WERI-Rb-1 (cell line): Measurements from ENCODE around the gene CTNNA1.

Experiments used
- DNase-seq: peaks from one replicate; pipeline ENCODE4 v3.0.0-alpha.2; 2020
- H3K27ac ChIP-seq: fragments of 250-450 bp; sonication (Bioruptor Pico); 2 replicates; pipeline ENCODE4 v1.5.1; 2020; ENCODE audit warnings: mild to moderate bottlenecking, moderate library complexity
- H3K27me3 ChIP-seq: fragments of 250-450 bp; sonication (Bioruptor Pico); 2 replicates; pipeline ENCODE4 v1.5.1; 2021; ENCODE audit warnings: mild to moderate bottlenecking, low read depth, moderate library complexity; ENCODE audit not compliant: insufficient read depth, severe bottlenecking
- H3K36me3 ChIP-seq: fragments of 250-450 bp; sonication (Bioruptor Pico); 2 replicates; pipeline ENCODE4 v1.5.1; 2020; ENCODE audit warnings: mild to moderate bottlenecking, moderate library complexity
- H3K4me3 ChIP-seq: 2 replicates; pipeline ENCODE4 v1.5.1; 2011; ENCODE audit warnings: low read depth, mild to moderate bottlenecking, control low read depth, low read length
- H3K9me3 ChIP-seq: fragments of 250-450 bp; sonication (Bioruptor Pico); 2 replicates; pipeline ENCODE4 v1.5.1; 2021; ENCODE audit warnings: mild to moderate bottlenecking, moderate library complexity; ENCODE audit not compliant: severe bottlenecking
- TF ChIP-seq, protein P1 (sequence below): IDR thresholded peaks from 2 replicates; pipeline ENCODE4 v1.5.1; 2011; ENCODE audit warnings: low read depth, mild to moderate bottlenecking, control low read depth, inconsistent platforms, low read length

Gene CTNNA1

DNA sequence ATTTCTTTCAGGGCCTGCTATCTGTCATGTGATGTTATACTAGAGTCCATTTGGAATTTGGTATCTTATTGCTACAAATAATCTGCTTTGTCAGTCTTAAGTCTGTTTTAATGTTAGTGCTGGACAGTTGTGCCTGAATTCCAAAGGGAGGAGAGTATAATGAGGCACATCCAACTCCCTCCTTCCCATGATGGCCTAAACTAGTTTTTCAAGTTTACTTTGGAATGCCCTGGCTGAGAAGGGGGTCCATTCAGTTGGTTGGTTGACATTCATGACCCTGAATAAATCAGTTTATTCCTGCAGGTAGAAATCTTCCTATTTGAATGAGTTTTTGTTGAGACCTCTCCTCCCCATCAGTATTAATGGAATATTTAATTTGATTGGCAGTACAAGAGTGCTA lies 131.3 kb downstream of the CTNNA1 start:
- H3K27me3 ChIP-seq, result no peaks in the 10 kb centered on the region
- TF ChIP-seq, protein P1, sequence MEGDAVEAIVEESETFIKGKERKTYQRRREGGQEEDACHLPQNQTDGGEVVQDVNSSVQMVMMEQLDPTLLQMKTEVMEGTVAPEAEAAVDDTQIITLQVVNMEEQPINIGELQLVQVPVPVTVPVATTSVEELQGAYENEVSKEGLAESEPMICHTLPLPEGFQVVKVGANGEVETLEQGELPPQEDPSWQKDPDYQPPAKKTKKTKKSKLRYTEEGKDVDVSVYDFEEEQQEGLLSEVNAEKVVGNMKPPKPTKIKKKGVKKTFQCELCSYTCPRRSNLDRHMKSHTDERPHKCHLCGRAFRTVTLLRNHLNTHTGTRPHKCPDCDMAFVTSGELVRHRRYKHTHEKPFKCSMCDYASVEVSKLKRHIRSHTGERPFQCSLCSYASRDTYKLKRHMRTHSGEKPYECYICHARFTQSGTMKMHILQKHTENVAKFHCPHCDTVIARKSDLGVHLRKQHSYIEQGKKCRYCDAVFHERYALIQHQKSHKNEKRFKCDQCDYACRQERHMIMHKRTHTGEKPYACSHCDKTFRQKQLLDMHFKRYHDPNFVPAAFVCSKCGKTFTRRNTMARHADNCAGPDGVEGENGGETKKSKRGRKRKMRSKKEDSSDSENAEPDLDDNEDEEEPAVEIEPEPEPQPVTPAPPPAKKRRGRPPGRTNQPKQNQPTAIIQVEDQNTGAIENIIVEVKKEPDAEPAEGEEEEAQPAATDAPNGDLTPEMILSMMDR, result no peak
- peaks cover 25% of the 10 kb centered on the region for H3K36me3 ChIP-seq
- no peaks in the 10 kb centered on the region for H3K9me3 ChIP-seq
- no peak overlapping the region for H3K27ac ChIP-seq
- H3K4me3 ChIP-seq, result no peak overlapping the region
- no peak for DNase-seq

GRCh38 chr5:138889994-138890393 lies 136.8 kb downstream of the CTNNA1 start:
- H3K36me3 ChIP-seq, result peaks cover 47% of the 10 kb centered on the region
- H3K27me3 ChIP-seq, result no peaks in the 10 kb centered on the region
- no peak overlapping the region for H3K4me3 ChIP-seq
- peaks cover 9% of the 10 kb centered on the region for H3K9me3 ChIP-seq
- H3K27ac ChIP-seq, result no peak overlapping the region
- TF ChIP-seq, protein P1, result no peak
- no peak for DNase-seq

DNA sequence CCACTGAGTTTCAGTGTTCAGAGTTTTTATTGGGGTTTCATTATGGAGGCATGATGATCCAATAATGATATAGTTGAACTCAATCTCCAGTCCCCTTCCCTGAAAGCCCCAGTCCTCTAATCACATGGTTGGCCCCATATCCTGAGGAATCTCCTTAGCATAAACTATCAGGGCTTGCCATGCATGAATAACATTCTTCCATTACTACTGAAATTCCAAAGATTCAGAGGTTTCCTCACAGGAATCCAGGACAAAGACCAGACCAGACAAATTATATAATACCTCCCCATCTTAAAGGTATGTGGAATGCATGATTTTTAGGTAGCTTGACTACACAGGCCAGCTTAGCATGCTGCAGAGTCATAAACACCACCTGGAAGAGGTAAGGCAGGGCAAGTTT lies 137.4 kb downstream of the CTNNA1 start:
- TF ChIP-seq, protein P1, result no peak
- Histone ChIP-seq H3K9me3 (peaks cover 9% of the 10 kb centered on the region), H3K27ac (no peak overlapping the region), H3K36me3 (peaks cover 47% of the 10 kb centered on the region), H3K27me3 (no peaks in the 10 kb centered on the region), H3K4me3 (no peak overlapping the region)
- no peak for DNase-seq

DNA sequence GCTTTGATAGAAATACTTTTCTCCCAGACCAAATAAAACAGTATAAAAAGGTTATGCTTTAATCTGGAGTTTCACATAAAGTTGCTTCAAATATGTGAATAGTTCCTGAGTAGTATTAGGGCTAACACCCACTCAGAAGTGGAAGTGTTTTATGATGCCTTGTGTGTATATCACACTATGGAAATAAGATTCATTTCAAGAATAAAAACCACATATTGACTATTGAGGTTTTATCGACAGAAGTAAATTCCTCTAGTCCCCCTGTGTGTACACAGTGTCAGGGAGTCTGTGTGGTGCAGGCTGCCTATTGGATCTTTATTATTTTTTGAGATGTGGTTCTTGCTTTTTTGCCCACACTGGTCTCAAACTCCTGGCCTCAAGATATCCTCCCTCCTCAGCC lies 142.7 kb downstream of the CTNNA1 start:
- Histone ChIP-seq H3K4me3 (no peak overlapping the region), H3K27me3 (no peaks in the 10 kb centered on the region), H3K27ac (no peak overlapping the region), H3K36me3 (peaks cover 10% of the 10 kb centered on the region), H3K9me3 (no peaks in the 10 kb centered on the region)
- TF ChIP-seq, protein P1, result no peak
- no peak for DNase-seq

DNA sequence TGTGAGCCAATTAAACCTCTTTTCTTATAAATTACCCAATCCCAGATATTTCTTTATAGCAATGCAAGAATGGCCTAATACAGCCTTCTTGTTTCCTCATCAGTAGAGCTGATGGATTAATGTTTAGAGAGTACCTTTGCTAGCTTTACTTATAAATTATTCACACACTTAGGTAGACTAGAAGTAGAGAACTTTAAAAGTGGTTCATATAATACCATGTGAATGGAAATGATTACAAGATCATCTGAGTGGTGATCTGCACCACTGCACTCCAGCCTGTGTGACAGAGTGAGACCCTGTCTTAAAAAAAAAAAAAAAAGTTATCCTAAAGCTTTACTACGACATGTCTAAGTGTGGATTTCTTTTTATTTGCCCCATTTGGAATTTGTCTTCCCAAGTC lies 145.1 kb downstream of the CTNNA1 start:
- DNase-seq, result no peak
- TF ChIP-seq, protein P1, result no peak

DNA sequence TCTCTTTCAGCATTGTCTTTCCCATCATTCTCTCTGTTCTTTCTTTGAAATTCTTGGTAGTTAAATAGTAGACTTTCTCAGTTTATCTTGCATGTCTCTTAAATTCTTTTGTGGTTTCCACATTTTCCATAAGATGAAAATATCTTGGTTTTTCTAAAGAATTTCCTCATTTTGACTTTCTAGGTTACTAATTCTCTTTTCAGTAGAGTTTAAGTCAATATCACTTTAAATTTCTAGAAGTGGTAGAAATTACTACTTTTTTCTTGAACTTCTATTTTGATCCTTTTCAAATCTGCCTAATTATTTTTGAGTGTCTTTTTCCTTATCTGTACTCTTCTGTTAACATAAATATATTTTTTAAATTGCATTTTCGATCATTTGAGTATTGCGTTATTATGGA lies 145.5 kb downstream of the CTNNA1 start:
- DNase-seq, result no peak
- H3K36me3 ChIP-seq, result peaks cover 9% of the 10 kb centered on the region
- H3K4me3 ChIP-seq, result no peak overlapping the region
- no peaks in the 10 kb centered on the region for H3K27me3 ChIP-seq
- H3K9me3 ChIP-seq, result no peaks in the 10 kb centered on the region
- H3K27ac ChIP-seq, result no peak overlapping the region
- TF ChIP-seq, protein P1, result no peak

More for the DNA sequence above, 145.1 kb downstream of the CTNNA1 start:
- Histone ChIP-seq H3K4me3 (no peak overlapping the region), H3K27ac (no peak overlapping the region), H3K9me3 (no peaks in the 10 kb centered on the region), H3K36me3 (peaks cover 9% of the 10 kb centered on the region), H3K27me3 (no peaks in the 10 kb centered on the region)
